H7 (cell line): ENCODE measurements around the gene FOXD4L1. TPM values are rescaled to one million over a fixed set of nuclear protein-coding genes. Genes with fewer than 3 reads are reported as not detected.
A peak's percentile ranks its signal among the peaks of the same experiment; 100 is the strongest.
"Not testable (repeated sequence)": the region's sequence is repeated elsewhere in the genome, so short reads cannot be mapped to it uniquely, and the experiment has no call there.

Source experiments
- DNase-seq: peaks from one replicate; pipeline ENCODE4 v3.0.0; 2012
- H3K27me3 ChIP-seq: 2 replicates; pipeline ENCODE4 v1.6.0; 2011; ENCODE audit warnings: mild to moderate bottlenecking, low read length; ENCODE audit not compliant: control insufficient read depth, insufficient read depth
- H3K36me3 ChIP-seq: replicated peaks from 2 replicates; pipeline ENCODE4 v1.5.1; 2011; ENCODE audit warnings: low read length; ENCODE audit not compliant: control insufficient read depth, insufficient read depth
- H3K4me3 ChIP-seq: 2 replicates; pipeline ENCODE4 v1.5.1; 2011; ENCODE audit warnings: low read depth, mild to moderate bottlenecking, control low read depth, low read length, moderate library complexity; ENCODE audit not compliant: insufficient read depth
- total RNA-seq: library from RNA; depleted of rRNA; stranded (reverse); fragments of >200 nt; shearing (Covaris generic); gene quantifications from 2 replicates; pipeline ENCODE4 v1.2.3, GENCODE V29; 2014; rRNA removed

Gene FOXD4L1
- not detected in 2 replicates for total RNA-seq

GRCh38 chr2:113498365-113498764 is at the start of gene FOXD4L1:
TSS of gene FOXD4L1 (plus strand) at chr2:113498665. CDS start at chr2:113499257, 592 bp downstream.
- H3K27me3 ChIP-seq = peaks cover 44% of the 10 kb centered on the region
- not testable (repeated sequence) for DNase-seq, H3K36me3 ChIP-seq, H3K4me3 ChIP-seq

GRCh38 chr2:113465770-113466169 is 32.7 kb upstream of the FOXD4L1 start:
- H3K27me3 ChIP-seq, H3K36me3 ChIP-seq, DNase-seq, H3K4me3 ChIP-seq: not testable (repeated sequence)

- H3K27me3 ChIP-seq, H3K4me3 ChIP-seq, H3K36me3 ChIP-seq, DNase-seq: not testable (repeated sequence)
Observed at GRCh38 chr2:113476688-113477368, 21.6 kb upstream of the FOXD4L1 start.

- not testable (repeated sequence) for H3K36me3 ChIP-seq, H3K4me3 ChIP-seq
- peaks cover 27% of the 10 kb centered on the region for H3K27me3 ChIP-seq
- peak; percentile 7 for DNase-seq
Observed at GRCh38 chr2:113496527-113496926, 1.9 kb upstream of the FOXD4L1 start.

- H3K36me3 ChIP-seq, H3K4me3 ChIP-seq, DNase-seq: not testable (repeated sequence)
- H3K27me3 ChIP-seq = peaks cover 53% of the 10 kb centered on the region
Observed at GRCh38 chr2:113499019-113499885, 787 bp downstream of the FOXD4L1 start.

- not testable (repeated sequence) for H3K4me3 ChIP-seq
- H3K27me3 ChIP-seq = peaks cover 57% of the 10 kb centered on the region
Observed at GRCh38 chr2:113499886-113500722, 1.6 kb downstream of the FOXD4L1 start.

GRCh38 chr2:113500723-113501038 is 2.2 kb downstream of the FOXD4L1 start:
- not testable (repeated sequence) for H3K36me3 ChIP-seq, H3K4me3 ChIP-seq, DNase-seq
- H3K27me3 ChIP-seq = peaks cover 59% of the 10 kb centered on the region

More at GRCh38 chr2:113499886-113500722, 1.6 kb downstream of the FOXD4L1 start:
- H3K36me3 ChIP-seq = not testable (repeated sequence)
- DNase-seq = peak; percentile 18

GRCh38 chr2:113502216-113503093 is 4.0 kb downstream of the FOXD4L1 start:
- H3K36me3 ChIP-seq = not testable (repeated sequence)
- Histone ChIP-seq H3K27me3 (peaks cover 65% of the 10 kb centered on the region), H3K4me3 (peak overlapping the region; percentile 12; the same call in 1 of the 2 replicates)
- peak; percentile 2 for DNase-seq

- Histone ChIP-seq H3K4me3 (peak overlapping the region; percentile 12), H3K27me3 (peaks cover 70% of the 10 kb centered on the region)
- DNase-seq = peak; percentile 71
- not testable (repeated sequence) for H3K36me3 ChIP-seq
Observed at GRCh38 chr2:113503094-113504042, 4.9 kb downstream of the FOXD4L1 start.

GRCh38 chr2:113504081-113504480 is 5.6 kb downstream of the FOXD4L1 start:
- peak; percentile 2 for DNase-seq
- peaks cover 67% of the 10 kb centered on the region for H3K27me3 ChIP-seq
- not testable (repeated sequence) for H3K36me3 ChIP-seq, H3K4me3 ChIP-seq

- DNase-seq, H3K36me3 ChIP-seq, H3K4me3 ChIP-seq: not testable (repeated sequence)
- peaks cover 43% of the 10 kb centered on the region for H3K27me3 ChIP-seq
Observed at GRCh38 chr2:113507394-113508140, 9.1 kb downstream of the FOXD4L1 start.

GRCh38 chr2:113508187-113508586 is 9.7 kb downstream of the FOXD4L1 start:
- H3K36me3 ChIP-seq, DNase-seq, H3K4me3 ChIP-seq: not testable (repeated sequence)
- peaks cover 36% of the 10 kb centered on the region for H3K27me3 ChIP-seq
